Neural crest cell (in vitro differentiated cells): Measurements from ENCODE around the gene BCR. TPM values are rescaled to one million over a fixed set of nuclear protein-coding genes. Genes with fewer than 3 reads are reported as not detected.
A peak's percentile ranks its signal among the peaks of the same experiment; 100 is the strongest.

Source experiments
- DNase-seq: peaks from one replicate; pipeline ENCODE4 v3.0.0; 2021; ENCODE audit warnings: low read depth, mixed read lengths, low spot score
- H3K27ac Mint-ChIP-seq: one replicate; pipeline ENCODE4 v1.8.0; 2021; ENCODE audit warnings: mild to moderate bottlenecking, mixed read lengths; ENCODE audit not compliant: unreplicated experiment
- H3K27me3 Mint-ChIP-seq: 2 replicates; pipeline ENCODE4 v1.8.0; 2021; ENCODE audit warnings: low read depth, mild to moderate bottlenecking, mixed read lengths
- H3K36me3 Mint-ChIP-seq: 2 replicates; pipeline ENCODE4 v1.8.0; 2021; ENCODE audit warnings: low read depth, mild to moderate bottlenecking, mixed read lengths
- H3K4me1 Mint-ChIP-seq: 2 replicates; pipeline ENCODE4 v1.8.0; 2021; ENCODE audit warnings: mixed read lengths
- H3K4me3 Mint-ChIP-seq: one replicate; pipeline ENCODE4 v1.8.0; 2021; ENCODE audit warnings: mild to moderate bottlenecking, mixed read lengths
- H3K9me3 Mint-ChIP-seq: 2 replicates; pipeline ENCODE4 v1.8.0; 2021; ENCODE audit warnings: mixed read lengths
- CTCF ChIP-seq: fragments of 200-600 bp; sonication (generic); conservative IDR thresholded peaks from 2 replicates; pipeline ENCODE4 v1.5.0; 2021; ENCODE audit warnings: antibody characterized with exemption, mild to moderate bottlenecking
- total RNA-seq: library from RNA; stranded (reverse); gene quantifications from 2 replicates; pipeline ENCODE4 v1.2.1, GENCODE V29; 2021

BCR gene
- total RNA-seq, 1 donor from 2014 or later = 54.2 TPM

DNA sequence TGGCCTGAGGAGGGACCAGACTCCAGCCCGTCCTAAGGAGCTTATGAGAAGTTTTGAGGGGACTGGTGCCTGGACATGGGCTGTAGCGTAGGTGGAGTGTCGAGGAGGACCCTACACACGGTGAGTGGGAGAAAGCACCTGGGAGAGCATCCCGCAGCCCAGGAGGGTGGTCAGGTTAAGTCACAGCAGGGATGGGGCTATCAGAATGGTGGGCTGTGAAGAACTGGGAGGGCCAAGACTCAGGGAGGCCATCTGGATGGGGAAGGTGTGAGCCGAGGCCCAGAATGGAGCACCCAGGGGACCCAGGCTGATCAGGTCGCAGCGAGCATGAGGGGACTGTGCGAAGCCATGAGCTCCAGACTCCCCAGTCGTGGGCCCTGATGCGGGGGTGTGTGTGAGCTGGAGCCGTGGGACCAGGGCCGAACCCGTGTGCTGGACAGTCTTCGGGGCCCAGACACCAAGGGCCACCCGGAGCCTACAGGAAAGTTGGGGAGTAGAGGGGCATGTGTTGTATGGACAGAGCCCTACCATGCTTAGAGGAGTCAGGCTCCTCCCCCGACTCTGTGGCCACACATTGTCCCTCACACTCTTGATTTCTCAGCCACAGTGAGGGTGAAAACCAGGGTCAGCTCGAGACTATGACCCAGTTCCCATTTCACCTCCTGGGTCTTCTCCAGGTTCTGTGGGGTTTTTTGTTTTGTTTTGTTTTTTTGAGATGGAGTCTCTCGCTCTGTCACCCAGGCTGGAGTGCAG is 54.3 kb downstream of the BCR start:
- Mint-ChIP-seq H3K27me3 (no peaks in the 10 kb centered on the region), H3K4me1 (peaks cover 53% of the 10 kb centered on the region), H3K36me3 (peaks cover 3% of the 10 kb centered on the region), H3K4me3 (no peak overlapping the region), H3K9me3 (no peaks in the 10 kb centered on the region), H3K27ac (peak overlapping the region; percentile 68)
- no peak for TF ChIP-seq CTCF
- DNase-seq = no peak

DNA sequence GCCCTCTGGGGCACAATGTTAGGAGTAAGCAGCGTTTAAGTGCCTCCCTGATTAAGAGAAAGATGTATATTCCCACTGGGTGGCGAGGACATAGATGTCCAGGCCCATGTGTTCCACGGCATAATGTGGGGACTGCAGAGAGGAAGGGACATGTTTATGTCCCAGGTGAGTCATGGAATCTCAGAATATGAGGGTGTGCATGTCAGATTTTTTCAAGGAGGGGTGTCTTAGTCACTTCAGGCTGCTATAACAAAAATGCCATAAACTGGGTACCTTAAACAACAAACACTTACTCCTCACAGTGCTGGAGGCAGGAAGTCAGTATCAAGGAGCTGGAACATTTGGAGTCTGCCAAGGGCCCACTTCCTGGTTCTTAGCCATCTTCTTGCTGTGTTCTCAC is 55.1 kb downstream of the BCR start:
- no peak for TF ChIP-seq CTCF
- Mint-ChIP-seq H3K9me3 (no peaks in the 10 kb centered on the region), H3K4me1 (peaks cover 47% of the 10 kb centered on the region), H3K27me3 (no peaks in the 10 kb centered on the region), H3K4me3 (peak overlapping the region; percentile 6), H3K27ac (no peak overlapping the region), H3K36me3 (no peaks in the 10 kb centered on the region)
- no peak for DNase-seq

DNA sequence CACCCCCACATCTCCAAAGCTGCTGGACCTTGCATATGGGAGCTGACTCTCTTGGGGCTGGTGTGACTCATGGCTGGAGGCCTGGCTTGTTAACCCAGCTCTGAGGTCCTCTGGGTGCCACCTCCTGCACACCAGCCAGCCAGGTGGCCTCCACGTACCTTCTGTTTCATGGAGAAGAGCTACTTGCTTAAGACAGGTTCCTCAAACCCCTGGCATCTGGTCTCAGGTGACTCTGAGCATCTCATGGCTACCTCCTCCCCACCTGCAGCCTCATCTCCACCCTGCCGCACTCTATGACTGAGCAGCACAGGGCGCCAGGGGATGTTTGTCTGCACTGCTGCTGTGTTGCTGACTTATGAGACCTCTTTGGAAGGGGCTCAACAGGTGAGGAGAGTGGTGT is 55.7 kb downstream of the BCR start:
- H3K4me3 Mint-ChIP-seq = no peak overlapping the region
- H3K4me1 Mint-ChIP-seq = peaks cover 47% of the 10 kb centered on the region
- H3K36me3 Mint-ChIP-seq = no peaks in the 10 kb centered on the region
- no peak for DNase-seq
- no peak for TF ChIP-seq CTCF
- no peaks in the 10 kb centered on the region for H3K27me3 Mint-ChIP-seq
- H3K9me3 Mint-ChIP-seq = no peaks in the 10 kb centered on the region
- H3K27ac Mint-ChIP-seq = no peak overlapping the region

GRCh38 chr22:23236440-23237184 is 56.3 kb downstream of the BCR start:
- Mint-ChIP-seq H3K27me3 (no peaks in the 10 kb centered on the region), H3K36me3 (no peaks in the 10 kb centered on the region), H3K27ac (no peak overlapping the region), H3K9me3 (no peaks in the 10 kb centered on the region), H3K4me1 (peaks cover 49% of the 10 kb centered on the region), H3K4me3 (no peak overlapping the region)
- no peak for TF ChIP-seq CTCF
- DNase-seq = no peak

DNA sequence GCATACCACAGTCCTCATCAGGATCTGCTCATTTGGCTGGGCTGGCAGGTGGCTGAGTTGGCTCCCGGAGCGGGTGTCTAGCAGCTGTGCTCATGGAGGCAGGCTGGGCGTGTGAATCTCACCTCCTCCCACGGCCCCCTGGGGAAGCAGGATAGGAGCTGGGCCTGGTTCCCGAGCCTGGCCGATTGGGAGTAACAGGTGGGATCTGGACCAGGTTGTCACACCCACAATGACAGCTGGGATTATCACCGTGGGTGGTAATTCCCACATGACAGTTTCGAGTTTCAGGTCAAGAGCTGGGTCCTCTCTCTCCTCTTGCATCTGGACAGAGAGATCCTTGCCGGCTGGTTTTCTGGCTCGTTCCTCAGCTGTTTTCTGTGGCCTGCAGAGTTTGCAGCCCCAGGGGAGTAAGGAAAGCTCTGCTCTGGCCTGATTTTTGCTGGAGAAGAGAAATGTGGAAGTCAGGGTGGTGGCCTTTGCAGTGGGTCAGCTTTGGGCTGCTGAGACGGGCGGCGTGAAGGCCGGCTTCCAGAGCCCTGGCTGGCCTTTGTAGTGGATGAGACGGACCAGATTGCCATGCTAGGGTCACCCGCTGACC is 57.0 kb downstream of the BCR start:
- no peak for TF ChIP-seq CTCF
- Mint-ChIP-seq H3K9me3 (no peaks in the 10 kb centered on the region), H3K4me3 (peak overlapping the region; percentile 10), H3K36me3 (no peaks in the 10 kb centered on the region), H3K27me3 (no peaks in the 10 kb centered on the region), H3K27ac (no peak overlapping the region), H3K4me1 (peaks cover 56% of the 10 kb centered on the region)
- DNase-seq = no peak
